Measurements from ENCODE around the gene HMBS.
"Not testable (repeated sequence)": the region's sequence is repeated elsewhere in the genome, so short reads cannot be mapped to it uniquely, and the experiment has no call there.

HMBS gene

DNA sequence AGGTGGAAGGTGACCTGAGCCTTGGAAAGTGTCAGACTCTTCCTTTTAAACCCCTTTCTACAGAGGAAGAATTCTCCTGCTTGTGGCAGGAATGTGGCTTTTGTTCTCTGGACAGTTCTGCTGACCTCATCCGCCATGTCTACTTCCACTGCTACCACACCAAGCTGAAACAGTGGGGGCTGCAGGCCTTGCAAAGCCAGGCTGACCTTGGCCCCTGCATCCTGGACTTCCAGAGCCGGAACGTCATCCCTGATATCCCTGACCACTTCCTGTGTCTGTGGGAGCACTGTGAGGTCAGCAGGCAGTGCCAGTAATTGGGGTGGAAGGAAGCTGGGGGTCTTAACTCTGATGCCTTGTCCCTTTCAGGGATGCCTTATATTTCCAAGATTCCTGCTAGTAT, 46.0 kb downstream of the HMBS start:
- no peaks in the 10 kb centered on the region for H3K27me3 ChIP-seq (ENCODE audit: control insufficient read depth in 1 of 2, insufficient read depth in 2 of 2, low read length in 2 of 2)
- H3K4me3 ChIP-seq (ENCODE audit: low read depth in 1 of 2, low read length in 2 of 2) = no peak overlapping the region
- H3K4me1 ChIP-seq (ENCODE audit: insufficient read depth, low read length) = no peaks in the 10 kb centered on the region
- no peaks in the 10 kb centered on the region for H3K9me3 ChIP-seq (ENCODE audit: low read length)
- H3K27ac ChIP-seq (ENCODE audit: low read depth, low read length) = no peak overlapping the region
- H3K9ac ChIP-seq (ENCODE audit: low read length) = no peak overlapping the region
- peaks cover 55% of the 10 kb centered on the region for H3K36me3 ChIP-seq (ENCODE audit: insufficient read depth, low read length)

DNA sequence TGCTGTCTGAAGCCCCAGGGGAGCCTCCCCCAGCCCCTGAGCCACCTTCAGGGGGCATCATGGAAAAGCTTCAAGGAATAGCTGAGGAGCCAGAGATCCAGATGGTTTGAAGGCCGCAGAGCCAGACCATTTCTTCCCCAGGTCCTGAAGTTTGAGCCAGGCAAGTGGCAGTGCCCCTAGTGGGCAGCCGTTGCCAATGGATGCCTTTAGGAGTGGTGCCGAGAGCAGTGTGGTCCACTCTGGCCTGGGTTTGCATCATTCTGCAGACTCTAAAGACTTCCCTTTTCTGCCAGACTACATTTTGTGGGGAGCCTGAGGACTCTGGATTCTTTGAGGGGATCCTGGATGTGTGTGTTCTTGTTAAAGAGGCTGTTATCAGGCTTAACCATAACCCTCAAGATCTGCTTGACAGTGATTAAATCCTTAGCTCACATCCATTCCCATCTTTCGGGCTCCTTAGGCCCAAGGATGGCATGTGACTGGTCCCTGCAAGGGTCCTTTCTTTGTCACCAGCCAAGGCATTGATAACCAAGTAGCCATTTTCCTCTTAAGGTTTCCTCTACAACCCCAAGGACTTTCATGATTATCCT, 49.8 kb downstream of the HMBS start:
- Histone ChIP-seq H3K9ac (ENCODE audit: low read length) (no peak overlapping the region), H3K27me3 (ENCODE audit: control insufficient read depth in 1 of 2, insufficient read depth in 2 of 2, low read length in 2 of 2) (no peaks in the 10 kb centered on the region), H3K27ac (ENCODE audit: low read depth, low read length) (no peak overlapping the region), H3K4me1 (ENCODE audit: insufficient read depth, low read length) (no peaks in the 10 kb centered on the region), H3K4me3 (ENCODE audit: low read depth in 1 of 2, low read length in 2 of 2) (no peak overlapping the region), H3K36me3 (ENCODE audit: insufficient read depth, low read length) (peaks cover 47% of the 10 kb centered on the region), H3K9me3 (ENCODE audit: low read length) (no peaks in the 10 kb centered on the region)

DNA sequence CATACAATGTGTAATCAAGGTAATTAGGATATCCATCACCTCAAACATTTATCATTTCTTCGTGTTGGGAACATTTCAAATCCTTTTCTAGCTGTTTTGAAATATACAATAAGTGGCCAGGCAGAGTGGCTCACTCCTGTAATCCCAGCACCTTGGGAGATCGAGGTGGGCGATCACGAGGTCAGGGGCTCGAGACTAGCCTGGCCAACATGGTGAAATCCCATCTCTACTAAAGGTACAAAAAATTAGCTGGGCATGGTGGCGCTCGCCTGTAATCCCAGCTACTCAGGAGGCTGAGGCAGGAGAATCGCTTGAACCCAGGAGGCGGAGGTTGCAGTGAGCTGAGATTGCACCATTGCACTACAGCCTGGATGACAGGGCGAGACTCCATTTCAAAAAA, 54.6 kb downstream of the HMBS start:
- H3K9ac ChIP-seq (ENCODE audit: low read length); H3K4me1 ChIP-seq (ENCODE audit: insufficient read depth, low read length); H3K27ac ChIP-seq (ENCODE audit: low read depth, low read length); H3K36me3 ChIP-seq (ENCODE audit: insufficient read depth, low read length); H3K4me3 ChIP-seq (ENCODE audit: low read depth in 1 of 2, low read length in 2 of 2); H3K9me3 ChIP-seq (ENCODE audit: low read length); H3K27me3 ChIP-seq (ENCODE audit: control insufficient read depth in 1 of 2, insufficient read depth in 2 of 2, low read length in 2 of 2): not testable (repeated sequence)
